ENCODE results near the gene RAB35.
A peak's percentile ranks its signal among the peaks of the same experiment; 100 is the strongest.

RAB35 gene

DNA sequence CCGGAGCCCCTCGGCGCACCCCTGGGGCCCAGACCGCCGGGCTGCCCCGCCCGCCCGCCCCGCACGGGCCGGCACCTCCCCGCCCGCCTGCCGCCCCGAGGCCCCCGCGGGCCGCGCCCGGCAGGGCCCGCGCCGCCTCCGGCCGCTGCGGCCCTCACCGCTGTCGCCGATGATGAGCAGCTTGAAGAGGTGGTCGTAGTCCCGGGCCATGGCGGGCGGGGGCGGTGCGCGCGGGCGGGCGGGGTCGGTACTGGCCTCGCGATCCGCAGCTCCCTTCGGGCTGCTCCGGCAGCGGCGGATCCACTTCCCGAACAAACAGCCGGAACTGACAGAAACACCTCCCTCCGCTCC, at the start of gene RAB35:
TSS of gene RAB35 (minus strand) at position 313 of the 351 bp plus-strand sequence. CDS start at position 210, 103 bp downstream.
- DNase-seq (ENCODE audit: low read depth): no peak

DNA sequence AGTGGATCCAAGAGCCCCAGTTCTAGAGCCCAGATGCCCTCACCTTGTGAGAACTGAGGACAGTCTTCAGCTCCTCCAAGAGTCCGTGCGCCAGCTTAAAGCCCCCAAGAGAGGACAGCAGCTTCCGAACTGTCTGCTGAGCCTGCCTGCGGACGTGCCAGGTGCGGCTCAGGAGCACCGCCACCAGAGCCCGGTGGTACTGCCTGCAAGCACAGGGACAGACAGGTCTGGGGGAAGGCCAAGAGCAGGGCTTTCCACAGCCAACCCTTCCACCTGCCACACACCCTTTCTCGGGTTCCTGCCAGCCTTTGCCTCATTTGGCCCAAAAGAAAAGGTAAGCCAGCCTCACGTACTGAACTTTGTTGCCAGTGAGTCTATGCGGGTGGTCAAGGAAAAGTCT, 47.7 kb upstream of the RAB35 start:
- DNase-seq (ENCODE audit: low read depth): no peak

DNA sequence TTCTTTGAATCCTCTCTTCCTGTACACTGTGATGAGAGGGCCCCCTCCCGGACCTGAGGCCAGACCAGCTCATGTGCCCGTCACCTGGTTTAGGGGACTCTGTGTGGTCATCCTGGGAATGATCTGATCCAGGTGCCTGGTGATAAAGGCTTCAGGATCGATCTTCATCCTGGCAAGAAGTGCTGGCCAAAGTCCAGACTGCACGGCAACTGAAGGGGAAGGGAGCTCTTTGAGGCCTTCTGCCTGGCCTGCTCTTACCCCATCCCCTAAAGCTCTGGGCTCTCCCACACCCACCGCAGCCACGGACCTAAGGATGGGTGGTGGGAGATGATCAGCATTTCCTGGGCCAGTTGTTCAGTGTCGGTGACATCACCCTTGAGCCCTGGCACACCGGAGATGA, 46.2 kb upstream of the RAB35 start:
- DNase-seq (ENCODE audit: low read depth): no peak

GRCh38 chr12:120161852-120162251, 45.3 kb upstream of the RAB35 start:
- no peak for DNase-seq (ENCODE audit: low read depth)

DNA sequence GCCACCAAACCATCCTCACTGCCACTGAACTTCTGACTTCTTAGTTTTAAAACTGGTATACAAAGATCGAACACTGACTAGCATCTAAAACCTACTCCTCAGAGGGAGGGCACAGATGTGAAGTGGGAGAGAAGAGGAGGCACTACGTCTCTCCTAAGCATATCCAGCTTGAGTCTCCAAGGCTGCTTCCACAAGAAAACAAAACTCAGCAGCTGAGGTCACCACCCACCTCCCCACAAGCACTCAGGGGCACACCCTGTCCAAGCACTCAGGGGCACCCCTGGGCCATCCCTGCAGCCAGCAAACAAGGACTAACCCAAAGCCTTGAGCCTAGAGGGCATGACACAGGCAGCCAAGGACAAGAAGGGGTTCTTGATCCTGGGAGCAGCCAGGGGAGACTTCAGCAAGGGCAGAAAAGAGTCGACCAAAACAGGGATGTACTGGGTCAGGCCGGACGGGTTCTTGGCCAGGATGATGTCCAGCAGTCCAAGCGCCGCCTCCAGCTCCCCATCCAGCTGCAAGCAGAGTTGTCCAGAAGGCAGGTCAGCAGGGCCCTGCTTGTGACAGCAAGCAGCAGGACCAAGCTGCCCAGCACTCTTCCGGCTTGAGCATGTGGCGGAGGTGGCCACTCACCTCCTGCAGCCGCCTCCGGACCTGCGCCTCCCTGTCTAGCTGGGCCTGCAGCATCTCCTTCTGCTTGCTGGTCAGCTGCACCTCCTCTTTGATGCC, 43.1 kb upstream of the RAB35 start:
- no peak for DNase-seq (ENCODE audit: low read depth)

DNA sequence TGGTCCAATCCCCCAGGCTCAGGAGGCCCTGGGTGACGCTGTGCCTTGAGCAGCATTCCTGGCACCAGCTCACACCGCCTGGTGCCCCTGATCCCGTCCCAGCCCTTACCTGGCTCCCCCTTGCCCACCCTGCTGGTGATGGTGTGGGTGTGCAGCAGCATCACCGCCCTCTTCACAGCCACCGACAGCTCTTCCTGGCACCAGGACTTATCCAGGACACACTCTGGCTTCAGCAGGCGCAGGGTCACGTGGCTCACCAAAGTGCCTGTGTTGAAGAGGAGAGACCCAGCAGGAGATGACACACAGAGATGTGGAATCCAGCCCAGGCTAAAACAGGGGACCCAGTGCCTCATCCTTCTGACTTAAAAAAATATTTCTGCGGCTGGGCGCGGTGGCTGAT, 41.8 kb upstream of the RAB35 start:
- DNase-seq (ENCODE audit: low read depth): no peak

GRCh38 chr12:120157678-120158077, 41.1 kb upstream of the RAB35 start:
- DNase-seq (ENCODE audit: low read depth): no peak

GRCh38 chr12:120156315-120157259, 40.0 kb upstream of the RAB35 start:
- no peak for DNase-seq (ENCODE audit: low read depth)

DNA sequence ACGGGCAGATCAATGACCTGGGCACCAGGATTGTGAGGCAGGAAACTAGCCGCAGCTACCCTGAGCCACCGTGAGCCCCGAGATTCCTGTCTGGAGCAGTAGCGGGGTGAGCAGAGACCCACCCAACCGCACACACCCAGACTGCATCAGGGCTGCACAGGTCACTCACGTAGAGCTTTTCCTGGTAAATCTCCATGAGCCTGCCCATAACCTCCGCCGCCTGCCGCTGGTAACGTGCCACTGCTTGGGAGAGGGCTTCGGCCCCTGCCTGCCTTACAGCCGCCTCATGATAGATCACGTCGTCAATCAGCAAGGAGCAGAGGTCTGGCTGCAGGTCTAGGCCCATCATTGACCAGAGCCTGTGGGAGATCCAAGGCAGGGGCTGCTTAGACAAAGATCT, 38.5 kb upstream of the RAB35 start:
- DNase-seq (ENCODE audit: low read depth): no peak

DNA sequence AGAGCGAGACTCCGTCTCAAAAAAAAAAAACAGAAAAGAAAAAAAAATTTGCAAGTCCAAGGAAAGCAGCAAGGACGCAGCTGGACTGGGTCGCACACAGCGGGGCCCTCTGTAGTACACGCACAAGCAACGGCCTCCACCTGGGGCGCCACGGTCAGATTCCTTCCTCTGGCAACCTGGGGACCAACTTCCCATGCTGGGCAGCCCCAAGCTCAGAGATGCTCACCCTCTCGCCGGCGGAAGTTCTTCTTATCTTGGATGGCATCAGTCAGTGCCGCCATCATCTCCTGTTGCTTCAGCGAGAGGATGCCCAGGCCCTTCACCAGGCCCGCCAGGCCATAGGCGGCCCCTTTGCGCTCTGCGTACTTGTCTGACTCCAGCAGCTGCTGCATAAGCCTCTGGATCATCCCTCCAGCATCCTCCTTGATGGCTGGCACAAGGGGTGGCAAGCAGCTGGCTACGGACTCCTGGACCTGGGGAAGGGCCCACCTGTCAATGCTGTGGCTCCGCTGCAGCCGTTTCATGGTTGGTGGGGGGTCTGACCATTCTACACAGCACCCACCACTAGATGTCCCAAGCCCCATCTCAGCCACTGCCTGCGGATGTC, 34.5 kb upstream of the RAB35 start:
- DNase-seq (ENCODE audit: low read depth): no peak

- no peak for DNase-seq (ENCODE audit: low read depth)
These were observed 31.5 kb upstream of the RAB35 start for GRCh38 chr12:120148011-120148410.

DNA sequence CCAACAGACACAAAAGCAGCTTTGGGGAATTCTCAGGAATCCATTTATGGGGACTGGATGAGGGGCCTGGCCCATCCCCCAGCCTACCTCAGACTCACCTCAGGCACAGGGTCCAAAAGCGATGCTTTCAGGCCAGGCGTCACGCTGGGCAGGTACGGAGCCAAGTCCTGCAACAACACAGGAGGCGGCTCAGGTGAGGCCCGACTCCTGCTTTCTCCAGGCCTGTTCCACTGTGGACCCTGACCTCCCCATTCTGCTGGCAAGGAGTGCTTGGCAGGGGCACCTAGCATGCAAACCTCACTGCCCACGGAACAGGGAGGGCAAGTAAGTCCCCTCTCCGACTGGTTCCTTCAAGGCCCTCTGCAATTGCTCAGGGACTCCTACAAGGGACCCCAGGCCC, 28.6 kb upstream of the RAB35 start:
- DNase-seq (ENCODE audit: low read depth): no peak

DNA sequence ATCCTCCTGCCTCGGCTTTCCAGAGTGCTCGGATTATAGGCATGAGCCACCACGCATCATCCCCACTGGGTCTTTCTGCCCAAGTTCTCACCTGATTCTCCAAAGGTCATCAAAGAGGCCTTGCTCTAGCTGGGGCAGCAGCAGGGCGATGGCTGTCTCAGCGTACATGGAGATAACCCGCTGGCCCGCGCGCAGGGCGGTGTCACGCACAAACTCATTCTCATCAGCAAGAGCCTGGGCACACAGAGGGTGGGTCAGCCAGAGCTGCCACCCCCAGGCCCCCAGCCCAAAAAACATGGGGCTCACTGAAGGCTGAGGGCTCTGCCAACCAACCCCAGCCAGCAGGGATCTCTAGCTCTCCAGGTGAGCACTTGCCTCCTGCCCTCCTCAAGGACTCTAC, 27.7 kb upstream of the RAB35 start:
- no peak for DNase-seq (ENCODE audit: low read depth)

DNA sequence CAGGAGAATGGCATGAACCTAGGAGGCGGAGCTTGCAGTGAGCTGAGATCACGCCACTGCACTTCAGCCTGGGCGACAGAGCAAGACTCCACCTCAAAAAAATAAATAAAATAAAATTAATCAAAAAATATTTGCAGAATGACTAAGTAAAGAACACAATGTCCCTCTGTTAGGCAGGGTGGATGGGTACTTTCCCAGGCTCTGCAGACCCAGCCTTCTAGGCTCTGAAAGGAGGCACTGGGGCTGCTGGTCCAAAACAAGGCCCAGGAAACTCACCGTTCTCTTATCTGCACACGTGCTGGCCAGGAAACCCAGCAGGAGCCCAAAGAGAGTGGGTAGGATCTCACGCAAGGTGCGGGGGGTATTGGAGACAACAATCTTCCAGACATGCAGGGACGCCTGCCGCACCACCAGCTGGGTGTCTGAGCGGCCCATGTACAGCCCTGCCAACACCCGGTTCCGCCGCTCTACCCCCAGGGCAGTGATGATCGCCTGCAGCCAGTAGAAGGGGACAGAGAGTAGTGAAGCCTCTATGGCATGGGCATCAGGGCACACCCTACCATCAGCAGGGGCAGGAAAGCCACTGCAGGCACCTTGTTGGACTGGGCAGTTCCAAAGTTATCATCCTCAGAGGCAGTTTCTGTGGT, 25.8 kb upstream of the RAB35 start:
- no peak for DNase-seq (ENCODE audit: low read depth)

DNA sequence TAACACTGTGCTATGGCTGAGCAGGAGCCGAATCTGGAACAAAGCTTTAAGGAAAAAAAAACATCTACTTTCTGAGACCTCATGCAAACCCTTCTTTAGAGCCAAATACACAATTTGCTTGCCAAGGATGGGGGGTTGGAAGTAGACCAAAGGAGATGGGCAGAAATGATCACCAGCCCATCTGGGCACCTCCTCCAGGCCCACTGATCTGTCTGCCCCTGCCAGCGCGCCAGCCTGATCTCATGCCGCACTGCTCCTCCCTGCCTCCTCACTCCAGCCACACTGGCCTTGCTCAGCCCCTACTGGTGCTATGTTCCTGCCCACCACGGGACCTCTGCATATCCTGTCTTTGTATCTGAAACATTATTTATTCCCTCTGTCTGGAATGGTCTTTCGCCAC, 24.8 kb upstream of the RAB35 start:
- no peak for DNase-seq (ENCODE audit: low read depth)

DNA sequence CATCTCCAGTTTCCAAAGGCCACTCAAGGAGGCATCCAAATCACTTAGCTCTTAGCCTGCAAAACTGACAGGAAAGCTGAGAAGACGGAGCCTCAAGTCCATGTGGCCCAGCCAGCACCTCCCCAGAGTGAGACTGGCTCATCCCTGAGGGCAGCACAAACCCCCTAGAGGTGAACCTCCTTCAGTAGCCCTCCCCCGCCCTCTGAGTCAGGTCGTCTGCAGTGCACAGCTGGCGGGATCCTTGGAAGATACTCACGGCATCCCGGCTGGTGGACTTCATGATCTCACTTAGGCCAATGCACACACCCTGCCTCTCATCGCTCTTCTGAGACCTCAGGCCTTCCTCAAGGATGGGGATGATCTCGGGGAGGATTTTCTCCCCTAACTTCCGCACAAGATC, 24.1 kb upstream of the RAB35 start:
- DNase-seq (ENCODE audit: low read depth): no peak

GRCh38 chr12:120139958-120140357, 23.4 kb upstream of the RAB35 start:
- peak; percentile 31 for DNase-seq (ENCODE audit: low read depth)

DNA sequence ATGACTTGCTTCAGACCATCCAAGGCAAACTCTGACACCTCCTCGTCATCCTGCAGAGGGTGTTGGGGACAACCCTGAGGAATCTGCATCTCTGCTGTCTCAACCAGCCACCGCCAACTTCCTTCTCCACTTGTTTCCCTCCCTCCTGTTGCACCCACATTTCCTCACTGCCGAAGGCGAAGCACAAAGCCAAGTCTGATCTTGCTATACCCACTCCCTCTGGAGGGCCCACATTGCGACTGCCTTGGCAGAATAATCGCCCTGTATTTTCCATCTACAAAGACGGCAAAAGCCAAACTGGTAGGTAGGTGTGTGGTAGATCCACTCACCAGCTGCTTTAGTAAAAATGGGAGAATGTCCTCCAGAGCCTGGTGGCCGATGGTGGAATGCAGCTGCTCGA, 21.8 kb upstream of the RAB35 start:
- no peak for DNase-seq (ENCODE audit: low read depth)

GRCh38 chr12:120137833-120138232, 21.3 kb upstream of the RAB35 start:
- no peak for DNase-seq (ENCODE audit: low read depth)

- no peak for DNase-seq (ENCODE audit: low read depth)
These were observed 19.7 kb upstream of the RAB35 start for GRCh38 chr12:120136093-120136770.

DNA sequence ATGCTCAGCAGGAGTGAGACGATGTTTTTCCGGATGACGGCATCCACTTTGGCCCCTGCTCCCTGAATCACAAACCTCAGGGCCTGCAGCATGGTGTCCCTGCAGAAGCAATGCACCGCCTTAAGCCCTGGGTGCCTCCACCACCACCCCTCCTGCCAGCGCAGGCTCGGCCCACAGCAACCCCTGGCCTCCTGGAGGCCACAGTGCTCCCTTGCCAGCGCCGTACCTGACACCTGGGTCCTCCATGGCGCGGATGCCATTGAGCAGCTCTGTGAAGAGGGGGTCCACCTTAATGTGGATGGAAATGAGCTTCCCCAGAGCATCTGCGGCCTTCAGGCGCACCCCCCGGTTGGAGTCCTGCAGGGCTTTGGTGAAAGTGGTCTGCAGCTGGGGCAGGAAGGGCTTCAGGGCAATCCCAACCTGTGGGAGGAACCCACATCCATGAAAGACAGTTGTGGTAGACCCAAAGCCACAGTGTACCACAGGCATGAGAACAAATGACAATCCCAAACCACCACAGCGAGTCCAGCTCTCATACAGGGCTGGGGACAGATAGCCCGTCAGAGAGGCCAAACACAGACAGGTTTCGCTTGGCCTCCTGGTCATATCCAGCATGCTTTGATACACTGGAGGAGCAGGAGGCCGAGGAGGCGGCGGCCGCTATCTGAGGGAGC, 17.9 kb upstream of the RAB35 start:
- no peak for DNase-seq (ENCODE audit: low read depth)
